Astrocyte (in vitro differentiated cells and primary cell): ENCODE results near the gene CEP162. TPM values are rescaled to one million over a fixed set of nuclear protein-coding genes. Genes with fewer than 3 reads are reported as not detected.
"Not testable (repeated sequence)": the region's sequence is repeated elsewhere in the genome, so short reads cannot be mapped to it uniquely, and the experiment has no call there.

Experiments used
- DNase-seq: peaks from one replicate; pipeline ENCODE4 v3.0.0-alpha.2; 2010; ENCODE audit warnings: low read depth
- FAIRE-seq: peaks from 2 replicates; lab custom pipeline; 2011; peaks lifted over from hg19 to GRCh38; lab: Jason Lieb, UNC
- H2AFZ ChIP-seq: 2 replicates; pipeline ENCODE4 v1.6.0; 2012; ENCODE audit warnings: low read depth, low read length, inconsistent platforms
- H3K27ac ChIP-seq: 2 replicates; pipeline ENCODE4 v1.5.1; 2011; ENCODE audit warnings: low read depth, low read length, inconsistent platforms
- H3K27me3 ChIP-seq: 2 replicates; pipeline ENCODE4 v1.6.0; 2011; ENCODE audit warnings: low read length, inconsistent platforms; ENCODE audit not compliant: insufficient read depth
- H3K36me3 ChIP-seq: 2 replicates; pipeline ENCODE4 v1.5.1; 2011; ENCODE audit warnings: low read length, inconsistent platforms; ENCODE audit not compliant: insufficient read depth
- H3K4me1 ChIP-seq: 2 replicates; pipeline ENCODE4 v1.5.1; 2011; ENCODE audit warnings: low read length, inconsistent platforms; ENCODE audit not compliant: insufficient read depth
- H3K4me2 ChIP-seq: 2 replicates; pipeline ENCODE4 v1.6.0; 2012; ENCODE audit warnings: low read length, inconsistent platforms
- H3K4me3 ChIP-seq: 2 replicates; pipeline ENCODE4 v1.5.1; 2011; ENCODE audit warnings: low read depth, mild to moderate bottlenecking, low read length, inconsistent platforms; ENCODE audit not compliant: insufficient read depth
- H3K79me2 ChIP-seq: 2 replicates; pipeline ENCODE4 v1.6.0; 2012; ENCODE audit warnings: mild to moderate bottlenecking, low read length, inconsistent platforms; ENCODE audit not compliant: insufficient read depth
- H3K9ac ChIP-seq: 2 replicates; pipeline ENCODE4 v1.6.0; 2012; ENCODE audit warnings: mild to moderate bottlenecking, low read length, inconsistent platforms
- H3K9me3 ChIP-seq: 2 replicates; pipeline ENCODE4 v1.5.1; 2012; ENCODE audit warnings: low read depth, mild to moderate bottlenecking, low read length, inconsistent platforms; ENCODE audit not compliant: insufficient read depth
- H4K20me1 ChIP-seq: 2 replicates; pipeline ENCODE4 v1.6.0; 2012; ENCODE audit warnings: low read length, inconsistent platforms; ENCODE audit not compliant: insufficient read depth
- H3K27ac Mint-ChIP-seq: one replicate; pipeline ENCODE4 v1.8.0; 2021; ENCODE audit warnings: mild to moderate bottlenecking, mixed read lengths; ENCODE audit not compliant: unreplicated experiment
- H3K27me3 Mint-ChIP-seq: one replicate; pipeline ENCODE4 v1.8.0; 2021; ENCODE audit warnings: low read depth, mixed read lengths; ENCODE audit not compliant: unreplicated experiment
- H3K36me3 Mint-ChIP-seq: one replicate; pipeline ENCODE4 v1.8.0; 2021; ENCODE audit warnings: low read depth, mixed read lengths; ENCODE audit not compliant: unreplicated experiment
- H3K4me1 Mint-ChIP-seq: one replicate; pipeline ENCODE4 v1.8.0; 2021; ENCODE audit warnings: low read depth, mixed read lengths; ENCODE audit not compliant: unreplicated experiment
- H3K4me3 Mint-ChIP-seq: one replicate; pipeline ENCODE4 v1.8.0; 2021; ENCODE audit warnings: mild to moderate bottlenecking, moderate library complexity, mixed read lengths; ENCODE audit not compliant: unreplicated experiment
- H3K9me3 Mint-ChIP-seq: one replicate; pipeline ENCODE4 v1.8.0; 2021; ENCODE audit warnings: mild to moderate bottlenecking, mixed read lengths; ENCODE audit not compliant: unreplicated experiment
- EZH2 ChIP-seq: IDR thresholded peaks from 2 replicates; pipeline ENCODE4 v1.6.1; 2012; ENCODE audit warnings: mild to moderate bottlenecking, low read length, inconsistent platforms; ENCODE audit not compliant: insufficient read depth
- total RNA-seq: library from RNA; stranded (reverse); gene quantifications from 2 replicates; pipeline ENCODE4 v1.2.1, GENCODE V29; 2021
- TF ChIP-seq, protein P1 (sequence below): IDR thresholded peaks from 2 replicates; pipeline ENCODE4 v1.5.1; 2011; ENCODE audit warnings: low read depth, mild to moderate bottlenecking, inconsistent platforms, low read length, moderate library complexity; ENCODE audit not compliant: insufficient read depth

The CEP162 gene
- total RNA-seq, 1 donor from 2014 or later, result 6.9 TPM

DNA sequence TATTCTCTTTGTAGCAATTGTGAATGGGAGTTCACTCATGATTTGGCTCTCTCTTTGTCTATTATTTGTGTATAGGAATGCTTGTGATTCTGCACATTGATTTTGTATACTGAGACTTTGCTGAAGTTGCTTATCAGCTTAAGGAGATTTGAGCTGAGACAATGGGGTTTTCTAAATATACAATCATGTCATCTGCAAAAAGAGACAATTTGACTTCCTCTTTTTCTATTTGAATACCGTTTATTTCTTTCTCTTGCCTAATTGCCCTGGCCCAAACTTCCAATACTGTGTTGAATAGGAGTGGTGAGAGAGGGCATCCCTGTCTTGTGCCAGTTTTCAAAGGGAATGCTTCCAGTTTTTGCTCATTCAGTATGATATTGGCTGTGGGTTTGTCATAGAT, 116.1 kb downstream of the CEP162 start:
- not testable (repeated sequence) for H3K36me3 Mint-ChIP-seq, FAIRE-seq, H3K9me3 ChIP-seq

DNA sequence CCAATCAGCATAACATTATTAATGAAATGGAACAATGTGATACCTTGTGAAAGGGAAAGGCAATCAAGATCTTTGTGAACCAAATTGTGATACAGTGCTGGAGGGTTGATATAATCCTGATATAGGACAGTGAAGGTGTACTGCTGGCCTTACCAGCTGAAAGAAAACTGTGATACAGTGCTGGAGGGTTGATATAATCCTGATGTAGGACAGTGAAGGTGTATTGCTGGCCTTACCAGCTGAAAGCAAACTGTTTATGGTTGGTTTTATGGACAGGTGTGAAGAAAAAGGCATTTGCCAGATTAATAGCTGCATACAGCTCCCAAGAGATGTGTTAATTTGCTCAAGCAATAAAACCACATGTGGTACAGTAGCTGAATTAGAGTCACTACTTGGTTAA, 119.9 kb downstream of the CEP162 start:
- Mint-ChIP-seq H3K9me3 (peaks cover 1% of the 10 kb centered on the region), H3K27me3 (no peaks in the 10 kb centered on the region), H3K4me1 (no peaks in the 10 kb centered on the region), H3K36me3 (no peaks in the 10 kb centered on the region), H3K4me3 (no peak overlapping the region), H3K27ac (no peak overlapping the region)
- Histone ChIP-seq H3K4me2 (no peak overlapping the region), H3K27me3 (no peaks in the 10 kb centered on the region), H3K36me3 (no peaks in the 10 kb centered on the region), H3K79me2 (no peaks in the 10 kb centered on the region), H4K20me1 (no peaks in the 10 kb centered on the region), H3K27ac (no peak overlapping the region), H3K9ac (no peak overlapping the region), H2AFZ (no peak overlapping the region), H3K9me3 (no peaks in the 10 kb centered on the region), H3K4me1 (no peaks in the 10 kb centered on the region), H3K4me3 (no peak overlapping the region)
- TF ChIP-seq EZH2, result no peak
- TF ChIP-seq, protein P1, sequence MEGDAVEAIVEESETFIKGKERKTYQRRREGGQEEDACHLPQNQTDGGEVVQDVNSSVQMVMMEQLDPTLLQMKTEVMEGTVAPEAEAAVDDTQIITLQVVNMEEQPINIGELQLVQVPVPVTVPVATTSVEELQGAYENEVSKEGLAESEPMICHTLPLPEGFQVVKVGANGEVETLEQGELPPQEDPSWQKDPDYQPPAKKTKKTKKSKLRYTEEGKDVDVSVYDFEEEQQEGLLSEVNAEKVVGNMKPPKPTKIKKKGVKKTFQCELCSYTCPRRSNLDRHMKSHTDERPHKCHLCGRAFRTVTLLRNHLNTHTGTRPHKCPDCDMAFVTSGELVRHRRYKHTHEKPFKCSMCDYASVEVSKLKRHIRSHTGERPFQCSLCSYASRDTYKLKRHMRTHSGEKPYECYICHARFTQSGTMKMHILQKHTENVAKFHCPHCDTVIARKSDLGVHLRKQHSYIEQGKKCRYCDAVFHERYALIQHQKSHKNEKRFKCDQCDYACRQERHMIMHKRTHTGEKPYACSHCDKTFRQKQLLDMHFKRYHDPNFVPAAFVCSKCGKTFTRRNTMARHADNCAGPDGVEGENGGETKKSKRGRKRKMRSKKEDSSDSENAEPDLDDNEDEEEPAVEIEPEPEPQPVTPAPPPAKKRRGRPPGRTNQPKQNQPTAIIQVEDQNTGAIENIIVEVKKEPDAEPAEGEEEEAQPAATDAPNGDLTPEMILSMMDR, result no peak
- FAIRE-seq (no peak), DNase-seq (no peak)

More for the DNA sequence above, 116.1 kb downstream of the CEP162 start:
- not testable (repeated sequence) for H3K9ac ChIP-seq, H3K36me3 ChIP-seq, H3K27me3 Mint-ChIP-seq, H3K4me3 Mint-ChIP-seq, H3K9me3 Mint-ChIP-seq, H3K4me2 ChIP-seq, H3K79me2 ChIP-seq, H3K4me3 ChIP-seq, H3K4me1 ChIP-seq, H3K27ac ChIP-seq, H3K27ac Mint-ChIP-seq, DNase-seq, H4K20me1 ChIP-seq, H2AFZ ChIP-seq, H3K27me3 ChIP-seq, H3K4me1 Mint-ChIP-seq

DNA sequence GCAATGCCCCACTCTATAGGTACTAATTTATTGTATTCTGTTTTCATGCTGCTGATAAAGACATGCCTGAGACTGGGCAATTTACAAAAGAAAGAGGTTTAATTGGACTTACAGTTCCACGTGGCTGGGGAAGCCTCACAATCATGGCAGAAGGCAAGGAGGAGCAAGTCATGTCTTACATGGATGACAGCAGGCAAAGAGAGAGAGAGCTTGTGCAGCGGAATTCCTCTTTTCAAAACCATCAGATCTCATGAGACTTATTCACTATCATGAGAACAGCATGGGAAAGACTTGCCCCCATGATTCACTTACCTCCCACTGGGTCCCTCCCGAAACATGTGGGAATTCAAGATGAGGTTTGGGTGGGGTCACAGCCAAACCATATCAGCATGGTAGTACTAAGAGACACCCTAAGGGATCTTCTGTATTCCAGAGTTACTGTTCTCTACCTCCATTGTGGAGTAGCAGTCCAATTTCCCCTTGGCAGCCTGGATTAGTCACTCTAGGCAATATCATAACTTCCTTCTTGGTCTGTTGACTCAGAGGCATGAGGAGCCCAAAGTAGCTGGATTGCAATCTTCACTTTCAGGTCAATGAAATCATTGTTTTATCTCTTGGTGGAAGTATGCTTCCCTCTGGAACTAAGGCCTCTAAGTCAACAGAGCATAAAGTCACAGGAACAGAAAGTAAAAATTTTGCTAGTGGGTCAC, 122.1 kb downstream of the CEP162 start:
- not testable (repeated sequence) for H3K4me3 ChIP-seq, H3K4me2 ChIP-seq, H3K27me3 ChIP-seq, H3K9ac ChIP-seq, FAIRE-seq, H3K9me3 ChIP-seq, H3K9me3 Mint-ChIP-seq, H3K4me1 ChIP-seq, H3K4me3 Mint-ChIP-seq, H3K27me3 Mint-ChIP-seq, H2AFZ ChIP-seq, H3K36me3 ChIP-seq, H3K27ac ChIP-seq, H4K20me1 ChIP-seq, H3K36me3 Mint-ChIP-seq, H3K4me1 Mint-ChIP-seq, H3K27ac Mint-ChIP-seq, H3K79me2 ChIP-seq
- DNase-seq, result peak; percentile 10
